ENCODE data around the gene LRAT. TPM values are rescaled to one million over a fixed set of nuclear protein-coding genes. Genes with fewer than 3 reads are reported as not detected.

Gene LRAT
- total and polyA plus RNA-seq, 2 of the 13 experiments (the other 11 are each of a cell fraction or from before 2014, with no cell fraction given): 0.11 TPM; not detected in 1

- Histone ChIP-seq H3K4me1 (ENCODE audit: insufficient read depth, low read length) (no peaks in the 10 kb centered on the region), H3K27me3 (ENCODE audit: control insufficient read depth in 1 of 2, insufficient read depth in 2 of 2, low read length in 2 of 2) (no peaks in the 10 kb centered on the region), H4K20me1 (ENCODE audit: insufficient read depth, low read length) (no peaks in the 10 kb centered on the region), H3K36me3 (replicated peaks in 1 of 2; ENCODE audit: control insufficient read depth in 1 of 2, insufficient read depth in 2 of 2, low read length in 2 of 2) (no peaks in the 10 kb centered on the region), H3K27ac (ENCODE audit: extremely low read length, insufficient read depth, low read length) (no peak overlapping the region), H3K79me2 (ENCODE audit: insufficient read depth, low read length) (no peaks in the 10 kb centered on the region), H3K4me2 (ENCODE audit: low read depth, low read length) (no peak overlapping the region), H3K4me3 (replicated peaks in 1 of 3; ENCODE audit: insufficient read depth in 1 of 3, low read depth in 2 of 3, low read length in 3 of 3) (no peak overlapping the region), H3K9ac (ENCODE audit: insufficient read depth, low read depth, low read length) (no peak overlapping the region), H3K9me3 (ENCODE audit: low read length) (no peaks in the 10 kb centered on the region), H2AFZ (ENCODE audit: low read length) (no peak overlapping the region)
- no TSS peak for BruUV-seq (replicated peaks)
- ChIA-PET CTCF (ENCODE audit: low intra/inter-chr PET ratio, low total read pairs) (no interaction called here), POLR2A (no interaction called here)
- intact Hi-C loops (cut with micrococcal nuclease; ENCODE audit: unreplicated experiment): no loop called here
- FAIRE-seq: no peak
- in situ Hi-C loops (cut with HindIII; ENCODE audit: extremely low pct_ligation_motif_present, low pct_unique_long_range_greater_than_20kb): no loop called here
- DNase-seq (ENCODE audit: low spot score): no peak
- no peak for ATAC-seq
- WGBS (ENCODE audit: low lambda C conversion rate): 4% methylated on average over 2 of the region's 2 CpGs
- TF ChIP-seq ZNF12 (CRISPR knock-in tag; IDR thresholded peaks at IDR 0.05) (0 out of 2 replicates have a peak, but pooled peaks have one; percentile 35), SNAPC4 (CRISPR knock-in tag; IDR thresholded peaks at IDR 0.05) (no peak), RBFOX2 (IDR thresholded peaks at IDR 0.05; ENCODE audit: low read depth, low read length) (no peak), MIXL1 (CRISPR knock-in tag; IDR thresholded peaks at IDR 0.05) (no peak)
These were observed 23.7 kb upstream of the LRAT start for GRCh38 chr4:154720123-154720522.

Data from HepG2 (cell line).